HepG2 (cell line): ENCODE data around the gene DUS2. TPM values are rescaled to one million over a fixed set of nuclear protein-coding genes. Genes with fewer than 3 reads are reported as not detected.

Experiments used
- ADNP ChIP-seq: sonication (generic); formaldehyde crosslinking; IDR thresholded peaks from 2 replicates; pipeline ENCODE4 v1.4.0; 2020; ENCODE audit warnings: missing genetic modification reagents
- ARHGAP35 ChIP-seq: sonication (generic); formaldehyde crosslinking; IDR thresholded peaks from 2 replicates; pipeline ENCODE4 v1.9.0; 2022; ENCODE audit warnings: mild to moderate bottlenecking, inconsistent platforms, moderate library complexity, missing genetic modification reagents, borderline replicate concordance
- ARNTL ChIP-seq: sonication (generic); formaldehyde crosslinking; IDR thresholded peaks from 2 replicates; pipeline ENCODE4 v1.4.0; 2020; ENCODE audit warnings: mild to moderate bottlenecking, missing genetic modification reagents
- CBX1 ChIP-seq: IDR thresholded peaks from one replicate; pipeline ENCODE4 v1.6.1; 2016; ENCODE audit warnings: antibody characterized with exemption, low read depth
- FOXA3 ChIP-seq: IDR thresholded peaks from 2 replicates; pipeline ENCODE4 v1.6.1; 2016; ENCODE audit warnings: missing genetic modification reagents, missing compliant biosample characterization
- GZF1 ChIP-seq: sonication (generic); formaldehyde crosslinking; IDR thresholded peaks from 2 replicates; pipeline ENCODE4 v1.5.1; 2020; ENCODE audit warnings: mild to moderate bottlenecking, missing genetic modification reagents
- HDAC6 ChIP-seq: fragments of 200-600 bp; sonication (generic); IDR thresholded peaks from 2 replicates; pipeline ENCODE4 v1.7.0; 2017; ENCODE audit warnings: mild to moderate bottlenecking, antibody characterized with exemption, low read length, low read depth
- HOXA9 ChIP-seq: sonication (generic); formaldehyde crosslinking; IDR thresholded peaks from 2 replicates; pipeline ENCODE4 v1.8.1; 2022; ENCODE audit warnings: missing genetic modification reagents, mild to moderate bottlenecking, moderate library complexity, borderline replicate concordance
- NFE2 ChIP-seq: sonication (generic); formaldehyde crosslinking; IDR thresholded peaks from 2 replicates; pipeline ENCODE4 v1.4.0; 2020; ENCODE audit warnings: missing genetic modification reagents
- RAD21 ChIP-seq: fragments of 450-650 bp; formaldehyde crosslinking; IDR thresholded peaks from 2 replicates; pipeline ENCODE4 v1.5.0; 2020; ENCODE audit warnings: mild to moderate bottlenecking
- SOX6 ChIP-seq, 2 experiments: fragments of 450-650 bp in 1 of 2; sonication (generic) in 1 of 2; formaldehyde crosslinking in 1 of 2; IDR thresholded peaks; 2 replicates each; pipeline versions ENCODE4 v1.4.0 to v1.6.1; 2017 to 2020; ENCODE audit warnings: antibody characterized with exemption in 1 of 2, mild to moderate bottlenecking in 1 of 2, missing genetic modification reagents in 1 of 2
- YEATS2 ChIP-seq: sonication (generic); formaldehyde crosslinking; IDR thresholded peaks from 2 replicates; pipeline ENCODE4 v1.4.0; 2020; ENCODE audit warnings: missing genetic modification reagents, borderline replicate concordance
- ZNF446 ChIP-seq: sonication (generic); formaldehyde crosslinking; IDR thresholded peaks from 2 replicates; pipeline ENCODE4 v1.5.0; 2020; ENCODE audit warnings: mild to moderate bottlenecking, missing genetic modification reagents
- ZNF781 ChIP-seq: sonication (generic); formaldehyde crosslinking; IDR thresholded peaks from 2 replicates; pipeline ENCODE4 v1.5.1; 2020; ENCODE audit warnings: borderline replicate concordance, mild to moderate bottlenecking, missing genetic modification reagents; ENCODE audit errors: not compliant biosample characterization
- polyA plus RNA-seq, 8 experiments: library from polyadenylated mRNA; depleted of rRNA in 3 of 8; stranded (reverse) in 7 of 8; unstranded in 1 of 8; fragments of >200 nt; fragmentation: Illumina TruSeq in 4 of 8; extraction: Trizol in 4 of 8; gene quantifications; 2 replicates each; pipeline versions ENCODE4 v1.2.1 to v1.2.3, GENCODE V29; 2011 to 2016; ENCODE audit warnings: low read depth in 4 of 8, missing spikeins in 1 of 8, mixed read lengths in 1 of 8; ENCODE audit not compliant: insufficient read depth in 1 of 8
- total RNA-seq, 5 experiments: library from RNA; depleted of rRNA; stranded (reverse); fragments of >200 nt; fragmentation: Illumina TruSeq; extraction: Trizol; gene quantifications; 2 replicates each; pipeline ENCODE4 v1.2.3, GENCODE V29; 2016; ENCODE audit warnings: low read depth in 1 of 5
- TF ChIP-seq, protein P1 (sequence below): IDR thresholded peaks from 2 replicates; pipeline ENCODE4 v1.6.1; 2016; ENCODE audit warnings: missing compliant biosample characterization, missing genetic modification reagents, borderline replicate concordance
- TF ChIP-seq, protein P2 (sequence below): sonication (generic); formaldehyde crosslinking; IDR thresholded peaks from 2 replicates; pipeline ENCODE4 v1.9.0; 2021; ENCODE audit warnings: missing genetic modification reagents, borderline replicate concordance
- TF ChIP-seq, protein P3 (sequence below): sonication (generic); formaldehyde crosslinking; IDR thresholded peaks from 2 replicates; pipeline ENCODE4 v1.5.0; 2020; ENCODE audit warnings: mild to moderate bottlenecking, missing genetic modification reagents, borderline replicate concordance
- TF ChIP-seq, protein P4 (sequence below): sonication (generic); formaldehyde crosslinking; IDR thresholded peaks from 2 replicates; pipeline ENCODE4 v1.5.1; 2020; ENCODE audit warnings: missing genetic modification reagents, mild to moderate bottlenecking, borderline replicate concordance
- TF ChIP-seq, protein P5 (sequence below): sonication (generic); formaldehyde crosslinking; IDR thresholded peaks from 2 replicates; pipeline ENCODE4 v1.4.0; 2020; ENCODE audit warnings: missing genetic modification reagents, borderline replicate concordance

Gene DUS2
- total and polyA plus RNA-seq, 2 of the 13 experiments (the other 11 are each of a cell fraction or from before 2014, with no cell fraction given) = 17.8 to 25.1 TPM

DNA sequence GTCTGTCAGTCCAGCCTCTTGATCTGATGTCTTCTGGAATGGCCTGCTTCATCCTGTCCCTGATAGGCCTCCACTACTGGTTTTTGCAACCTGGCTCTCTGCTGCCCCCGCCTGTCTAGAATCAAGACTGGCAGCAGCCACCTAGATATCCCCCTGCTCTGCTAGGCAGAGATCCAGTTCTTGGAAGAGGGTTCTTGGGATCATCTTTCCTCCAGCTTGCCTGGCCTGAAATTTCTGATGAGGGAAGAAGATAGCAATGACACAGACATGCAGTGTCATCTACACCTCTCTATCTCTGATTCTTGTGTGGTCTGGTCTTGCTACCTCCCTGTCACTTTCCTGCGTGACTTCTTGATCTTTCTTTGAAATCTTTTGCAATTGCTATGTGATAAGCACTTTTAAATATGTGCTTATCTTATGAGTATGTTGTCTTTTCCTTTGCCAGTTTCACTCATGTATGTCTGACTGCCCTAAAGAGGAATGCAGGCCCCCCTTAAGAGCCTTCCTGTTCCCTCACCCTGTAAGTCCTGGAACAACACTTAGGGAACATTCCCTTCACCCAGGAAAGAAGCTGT is 41.8 kb downstream of the DUS2 start (continued):
- TF ChIP-seq, protein P1, sequence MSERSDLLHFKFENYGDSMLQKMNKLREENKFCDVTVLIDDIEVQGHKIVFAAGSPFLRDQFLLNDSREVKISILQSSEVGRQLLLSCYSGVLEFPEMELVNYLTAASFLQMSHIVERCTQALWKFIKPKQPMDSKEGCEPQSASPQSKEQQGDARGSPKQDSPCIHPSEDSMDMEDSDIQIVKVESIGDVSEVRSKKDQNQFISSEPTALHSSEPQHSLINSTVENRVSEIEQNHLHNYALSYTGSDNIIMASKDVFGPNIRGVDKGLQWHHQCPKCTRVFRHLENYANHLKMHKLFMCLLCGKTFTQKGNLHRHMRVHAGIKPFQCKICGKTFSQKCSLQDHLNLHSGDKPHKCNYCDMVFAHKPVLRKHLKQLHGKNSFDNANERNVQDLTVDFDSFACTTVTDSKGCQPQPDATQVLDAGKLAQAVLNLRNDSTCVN (CRISPR knock-in tag) = peak; percentile 37; the same call in 1 of the 2 replicates
- TF ChIP-seq ARHGAP35 (CRISPR knock-in tag) (no peak), ZNF446 (CRISPR knock-in tag) (no peak), FOXA3 (CRISPR knock-in tag) (peak; percentile 41), ZNF781 (CRISPR knock-in tag) (no peak), ARNTL (CRISPR knock-in tag) (0 out of 2 replicates have a peak, but pooled peaks have one; percentile 21), YEATS2 (0 out of 2 replicates have a peak, but pooled peaks have one; percentile 26), CBX1 (no peak), ADNP (CRISPR knock-in tag) (no peak), SOX6 (IDR thresholded peaks at IDR 0.05) (no peak), SOX6 (CRISPR knock-in tag; IDR thresholded peaks at IDR 0.05) (no peak), HDAC6 (no peak), NFE2 (no peak), RAD21 (CRISPR knock-in tag) (peak; percentile 86), HOXA9 (CRISPR knock-in tag) (no peak), GZF1 (CRISPR knock-in tag) (no peak)
- TF ChIP-seq, protein P2, sequence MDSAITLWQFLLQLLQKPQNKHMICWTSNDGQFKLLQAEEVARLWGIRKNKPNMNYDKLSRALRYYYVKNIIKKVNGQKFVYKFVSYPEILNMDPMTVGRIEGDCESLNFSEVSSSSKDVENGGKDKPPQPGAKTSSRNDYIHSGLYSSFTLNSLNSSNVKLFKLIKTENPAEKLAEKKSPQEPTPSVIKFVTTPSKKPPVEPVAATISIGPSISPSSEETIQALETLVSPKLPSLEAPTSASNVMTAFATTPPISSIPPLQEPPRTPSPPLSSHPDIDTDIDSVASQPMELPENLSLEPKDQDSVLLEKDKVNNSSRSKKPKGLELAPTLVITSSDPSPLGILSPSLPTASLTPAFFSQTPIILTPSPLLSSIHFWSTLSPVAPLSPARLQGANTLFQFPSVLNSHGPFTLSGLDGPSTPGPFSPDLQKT = no peak
- TF ChIP-seq, protein P3, sequence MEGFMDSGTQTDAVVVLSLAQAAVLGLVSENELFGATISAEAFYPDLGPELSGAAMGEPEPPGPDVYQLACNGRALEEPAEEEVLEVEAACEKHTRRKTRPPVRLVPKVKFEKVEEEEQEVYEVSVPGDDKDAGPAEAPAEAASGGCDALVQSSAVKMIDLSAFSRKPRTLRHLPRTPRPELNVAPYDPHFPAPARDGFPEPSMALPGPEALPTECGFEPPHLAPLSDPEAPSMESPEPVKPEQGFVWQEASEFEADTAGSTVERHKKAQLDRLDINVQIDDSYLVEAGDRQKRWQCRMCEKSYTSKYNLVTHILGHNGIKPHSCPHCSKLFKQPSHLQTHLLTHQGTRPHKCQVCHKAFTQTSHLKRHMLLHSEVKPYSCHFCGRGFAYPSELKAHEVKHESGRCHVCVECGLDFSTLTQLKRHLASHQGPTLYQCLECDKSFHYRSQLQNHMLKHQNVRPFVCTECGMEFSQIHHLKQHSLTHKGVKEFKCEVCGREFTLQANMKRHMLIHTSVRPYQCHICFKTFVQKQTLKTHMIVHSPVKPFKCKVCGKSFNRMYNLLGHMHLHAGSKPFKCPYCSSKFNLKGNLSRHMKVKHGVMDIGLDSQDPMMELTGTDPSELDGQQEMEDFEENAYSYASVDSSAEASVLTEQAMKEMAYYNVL (CRISPR knock-in tag) = no peak
- TF ChIP-seq, protein P4, sequence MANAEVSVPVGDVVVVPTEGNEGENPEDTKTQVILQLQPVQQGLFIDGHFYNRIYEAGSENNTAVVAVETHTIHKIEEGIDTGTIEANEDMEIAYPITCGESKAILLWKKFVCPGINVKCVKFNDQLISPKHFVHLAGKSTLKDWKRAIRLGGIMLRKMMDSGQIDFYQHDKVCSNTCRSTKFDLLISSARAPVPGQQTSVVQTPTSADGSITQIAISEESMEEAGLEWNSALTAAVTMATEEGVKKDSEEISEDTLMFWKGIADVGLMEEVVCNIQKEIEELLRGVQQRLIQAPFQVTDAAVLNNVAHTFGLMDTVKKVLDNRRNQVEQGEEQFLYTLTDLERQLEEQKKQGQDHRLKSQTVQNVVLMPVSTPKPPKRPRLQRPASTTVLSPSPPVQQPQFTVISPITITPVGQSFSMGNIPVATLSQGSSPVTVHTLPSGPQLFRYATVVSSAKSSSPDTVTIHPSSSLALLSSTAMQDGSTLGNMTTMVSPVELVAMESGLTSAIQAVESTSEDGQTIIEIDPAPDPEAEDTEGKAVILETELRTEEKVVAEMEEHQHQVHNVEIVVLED = no peak
- TF ChIP-seq, protein P5, sequence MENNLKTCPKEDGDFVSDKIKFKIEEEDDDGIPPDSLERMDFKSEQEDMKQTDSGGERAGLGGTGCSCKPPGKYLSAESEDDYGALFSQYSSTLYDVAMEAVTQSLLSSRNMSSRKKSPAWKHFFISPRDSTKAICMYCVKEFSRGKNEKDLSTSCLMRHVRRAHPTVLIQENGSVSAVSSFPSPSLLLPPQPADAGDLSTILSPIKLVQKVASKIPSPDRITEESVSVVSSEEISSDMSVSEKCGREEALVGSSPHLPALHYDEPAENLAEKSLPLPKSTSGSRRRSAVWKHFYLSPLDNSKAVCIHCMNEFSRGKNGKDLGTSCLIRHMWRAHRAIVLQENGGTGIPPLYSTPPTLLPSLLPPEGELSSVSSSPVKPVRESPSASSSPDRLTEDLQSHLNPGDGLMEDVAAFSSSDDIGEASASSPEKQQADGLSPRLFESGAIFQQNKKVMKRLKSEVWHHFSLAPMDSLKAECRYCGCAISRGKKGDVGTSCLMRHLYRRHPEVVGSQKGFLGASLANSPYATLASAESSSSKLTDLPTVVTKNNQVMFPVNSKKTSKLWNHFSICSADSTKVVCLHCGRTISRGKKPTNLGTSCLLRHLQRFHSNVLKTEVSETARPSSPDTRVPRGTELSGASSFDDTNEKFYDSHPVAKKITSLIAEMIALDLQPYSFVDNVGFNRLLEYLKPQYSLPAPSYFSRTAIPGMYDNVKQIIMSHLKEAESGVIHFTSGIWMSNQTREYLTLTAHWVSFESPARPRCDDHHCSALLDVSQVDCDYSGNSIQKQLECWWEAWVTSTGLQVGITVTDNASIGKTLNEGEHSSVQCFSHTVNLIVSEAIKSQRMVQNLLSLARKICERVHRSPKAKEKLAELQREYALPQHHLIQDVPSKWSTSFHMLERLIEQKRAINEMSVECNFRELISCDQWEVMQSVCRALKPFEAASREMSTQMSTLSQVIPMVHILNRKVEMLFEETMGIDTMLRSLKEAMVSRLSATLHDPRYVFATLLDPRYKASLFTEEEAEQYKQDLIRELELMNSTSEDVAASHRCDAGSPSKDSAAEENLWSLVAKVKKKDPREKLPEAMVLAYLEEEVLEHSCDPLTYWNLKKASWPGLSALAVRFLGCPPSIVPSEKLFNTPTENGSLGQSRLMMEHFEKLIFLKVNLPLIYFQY (CRISPR knock-in tag) = no peak
